Lung (tissue), 12 donors: ENCODE results near the gene SLC25A26. TPM values are rescaled to one million over a fixed set of nuclear protein-coding genes. Genes with fewer than 3 reads are reported as not detected.

Experiments used
- ATAC-seq: fragments of 200-7000 bp; cut with Tn5 transposase; one replicate; pipeline ENCODE4 v1.9.1; 2020; ENCODE audit warnings: moderate number of reproducible peaks; ENCODE audit not compliant: insufficient read depth, low FRiP score
- DNase-seq, 3 donors: peaks; one replicate each; pipeline ENCODE4 v3.0.0-alpha.2; 2013 to 2017
- H3K27ac ChIP-seq, 2 donors: one replicate each; pipeline ENCODE4 v1.5.1; 2013; ENCODE audit warnings: mild to moderate bottlenecking in 2 of 2, moderate library complexity in 2 of 2, control low read depth in 1 of 2, inconsistent platforms in 1 of 2, low read depth in 1 of 2, low read length in 1 of 2
- H3K27me3 ChIP-seq, 3 donors: one replicate each; pipeline ENCODE4 v1.5.1; 2013; ENCODE audit warnings: low read length in 2 of 3; ENCODE audit not compliant: control insufficient read depth in 3 of 3, insufficient read depth in 3 of 3
- H3K36me3 ChIP-seq, 4 donors: one replicate each; pipeline ENCODE4 v1.5.1; 2013; ENCODE audit warnings: low read length in 4 of 4, mild to moderate bottlenecking in 1 of 4, moderate library complexity in 1 of 4; ENCODE audit not compliant: control insufficient read depth in 4 of 4, insufficient read depth in 4 of 4
- H3K4me1 ChIP-seq, 5 donors: one replicate each; pipeline ENCODE4 v1.5.1; 2013; ENCODE audit warnings: low read length in 5 of 5, mild to moderate bottlenecking in 2 of 5, moderate library complexity in 1 of 5; ENCODE audit not compliant: control insufficient read depth in 5 of 5, insufficient read depth in 5 of 5
- H3K4me3 ChIP-seq: one replicate; pipeline ENCODE4 v1.5.1; 2013; ENCODE audit warnings: mild to moderate bottlenecking, control low read depth, moderate library complexity
- H3K9ac ChIP-seq, 2 donors: one replicate each; pipeline ENCODE4 v1.5.1; 2013; ENCODE audit warnings: low read length in 2 of 2, control low read depth in 1 of 2; ENCODE audit not compliant: insufficient read depth in 1 of 2
- H3K9me3 ChIP-seq, 4 donors: one replicate each; pipeline ENCODE4 v1.5.1; 2013; ENCODE audit warnings: low read length in 3 of 4, mild to moderate bottlenecking in 1 of 4, moderate library complexity in 1 of 4; ENCODE audit not compliant: control insufficient read depth in 4 of 4, insufficient read depth in 3 of 4
- WGBS, 2 donors: extraction: QIAGEN DNeasy Blood & Tissue Kit; methylation state at CpG; one replicate each; pipeline ENCODE4 v1.1.7; 2013; 5-methylcytosine and 5-hydroxymethylcytosine counted together
- polyA plus RNA-seq, 2 donors: library from polyadenylated mRNA; stranded (reverse); fragments of 200-250 nt; gene quantifications; one replicate each; pipeline ENCODE4 v1.2.1, GENCODE V29; 2013
- total RNA-seq, 2 donors: library from RNA; depleted of rRNA in 1 of 2; stranded (reverse); fragments of >200 nt in 1 of 2; gene quantifications; one replicate each; pipeline ENCODE4 v1.2.1, GENCODE V29; 2014 to 2021
- TF ChIP-seq, protein P1 (sequence below): IDR thresholded peaks from 2 replicates; pipeline ENCODE4 v1.5.1; 2012; ENCODE audit warnings: mild to moderate bottlenecking; ENCODE audit errors: control extremely low read depth, extremely low read depth
- donor health status: control.
- donor health status: control.
- donor health status: Bipolar disorder and iron deficiency.
- donor health status: healthy.
- donor health status: DM: yes; HTN: yes; CAD: no.

Gene SLC25A26
- total and polyA plus RNA-seq, 4 donors, result 10.4 to 18.0 (median 14.9) TPM

DNA sequence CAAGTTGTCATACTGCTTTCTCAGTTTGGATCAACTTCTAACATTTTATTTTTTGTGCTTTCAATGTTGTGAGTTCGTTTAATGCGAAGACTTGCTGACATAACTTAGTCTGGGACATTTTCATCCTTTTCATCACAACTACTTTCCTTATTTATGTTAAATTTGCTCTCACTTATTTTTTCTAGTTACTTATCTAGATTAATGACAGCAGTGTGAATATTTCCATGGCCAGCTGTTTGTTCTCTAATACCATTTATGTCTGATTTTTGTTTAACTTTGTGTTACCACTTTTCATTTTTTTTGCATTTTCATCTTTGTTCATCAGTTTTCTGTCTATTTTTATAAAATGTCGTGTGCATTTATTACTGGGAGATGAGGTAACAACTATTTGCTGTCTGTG, 6.2 kb downstream of the SLC25A26 start:
- H3K4me1 ChIP-seq, result peaks cover 0 to 16% (median 0%) of the 10 kb centered on the region in 5 donors
- H3K9ac ChIP-seq, result no peak overlapping the region
- no peak overlapping the region for H3K4me3 ChIP-seq
- WGBS, 2 donors, result 79 to 86% methylated on average over 3 of the region's 3 CpGs
- ATAC-seq, result no peak
- peak in 2 of 3 donors; percentile 88 to 89 for DNase-seq
- TF ChIP-seq, protein P1, sequence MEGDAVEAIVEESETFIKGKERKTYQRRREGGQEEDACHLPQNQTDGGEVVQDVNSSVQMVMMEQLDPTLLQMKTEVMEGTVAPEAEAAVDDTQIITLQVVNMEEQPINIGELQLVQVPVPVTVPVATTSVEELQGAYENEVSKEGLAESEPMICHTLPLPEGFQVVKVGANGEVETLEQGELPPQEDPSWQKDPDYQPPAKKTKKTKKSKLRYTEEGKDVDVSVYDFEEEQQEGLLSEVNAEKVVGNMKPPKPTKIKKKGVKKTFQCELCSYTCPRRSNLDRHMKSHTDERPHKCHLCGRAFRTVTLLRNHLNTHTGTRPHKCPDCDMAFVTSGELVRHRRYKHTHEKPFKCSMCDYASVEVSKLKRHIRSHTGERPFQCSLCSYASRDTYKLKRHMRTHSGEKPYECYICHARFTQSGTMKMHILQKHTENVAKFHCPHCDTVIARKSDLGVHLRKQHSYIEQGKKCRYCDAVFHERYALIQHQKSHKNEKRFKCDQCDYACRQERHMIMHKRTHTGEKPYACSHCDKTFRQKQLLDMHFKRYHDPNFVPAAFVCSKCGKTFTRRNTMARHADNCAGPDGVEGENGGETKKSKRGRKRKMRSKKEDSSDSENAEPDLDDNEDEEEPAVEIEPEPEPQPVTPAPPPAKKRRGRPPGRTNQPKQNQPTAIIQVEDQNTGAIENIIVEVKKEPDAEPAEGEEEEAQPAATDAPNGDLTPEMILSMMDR, result no peak
- no peaks in the 10 kb centered on the region for H3K27me3 ChIP-seq
- H3K9me3 ChIP-seq, result no peaks in the 10 kb centered on the region
- H3K27ac ChIP-seq, result no peak overlapping the region
- H3K36me3 ChIP-seq, result peaks cover 0 to 3% (median 0%) of the 10 kb centered on the region in 4 donors

DNA sequence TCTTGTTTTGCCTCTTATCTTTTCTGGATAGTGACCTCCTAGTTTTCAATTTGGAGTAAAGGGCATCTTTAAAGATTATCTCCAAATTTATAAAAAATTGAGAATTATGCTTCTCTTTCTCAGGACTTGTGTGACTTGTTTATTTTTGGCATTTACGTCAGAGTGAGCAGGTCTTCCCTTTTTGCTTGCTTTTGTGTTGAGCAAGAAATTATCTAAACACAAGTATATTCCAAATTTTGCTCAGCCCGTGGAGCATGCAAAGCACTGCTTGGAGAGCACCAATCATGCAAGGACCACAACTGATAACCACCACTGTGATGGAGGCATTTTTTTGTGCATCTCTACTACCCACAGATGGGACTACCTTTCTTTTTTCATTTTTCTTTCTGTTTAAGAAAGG, 7.1 kb downstream of the SLC25A26 start:
- no peak for ATAC-seq
- H3K36me3 ChIP-seq, result peaks cover 0 to 3% (median 0%) of the 10 kb centered on the region in 4 donors
- 40 to 62% methylated on average over 2 of the region's 2 CpGs for WGBS, 2 donors

DNA sequence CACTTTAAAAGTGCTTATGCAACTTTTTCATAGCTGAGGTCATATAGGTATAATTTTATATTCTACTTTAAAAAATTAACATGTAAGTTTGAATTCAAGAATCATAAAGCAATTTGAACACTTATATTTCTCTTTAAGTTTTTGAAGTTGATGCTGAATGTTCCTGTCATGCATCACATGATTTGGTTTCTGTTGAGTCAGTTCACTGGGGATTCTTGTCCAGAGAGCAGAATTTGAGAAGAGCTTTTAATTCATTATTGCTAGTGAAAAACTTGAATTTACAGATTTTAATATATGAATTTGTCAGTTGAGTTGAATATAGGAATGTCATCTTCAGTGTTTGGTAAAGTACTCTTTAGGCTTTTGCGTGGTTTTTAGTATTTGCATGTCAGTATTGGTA, 7.9 kb downstream of the SLC25A26 start:
- Histone ChIP-seq H3K27me3 (no peaks in the 10 kb centered on the region), H3K27ac (no peak overlapping the region), H3K9ac (no peak overlapping the region), H3K36me3 (no peaks in the 10 kb centered on the region), H3K4me3 (no peak overlapping the region), H3K9me3 (no peaks in the 10 kb centered on the region), H3K4me1 (peaks cover 0 to 16% (median 0%) of the 10 kb centered on the region in 5 donors)
- ATAC-seq (no peak), DNase-seq (no peak)
- WGBS, 2 donors, result 97% methylated on average over 1 of the region's 1 CpG
- TF ChIP-seq, protein P1, result no peak

More for the DNA sequence above, 7.1 kb downstream of the SLC25A26 start:
- Histone ChIP-seq H3K27ac (no peak overlapping the region), H3K9me3 (no peaks in the 10 kb centered on the region), H3K4me1 (peaks cover 0 to 16% (median 0%) of the 10 kb centered on the region in 5 donors), H3K27me3 (no peaks in the 10 kb centered on the region), H3K4me3 (no peak overlapping the region), H3K9ac (no peak overlapping the region)
- TF ChIP-seq, protein P1, result no peak
- DNase-seq, result peak in 2 of 3 donors; percentile 38 to 51

DNA sequence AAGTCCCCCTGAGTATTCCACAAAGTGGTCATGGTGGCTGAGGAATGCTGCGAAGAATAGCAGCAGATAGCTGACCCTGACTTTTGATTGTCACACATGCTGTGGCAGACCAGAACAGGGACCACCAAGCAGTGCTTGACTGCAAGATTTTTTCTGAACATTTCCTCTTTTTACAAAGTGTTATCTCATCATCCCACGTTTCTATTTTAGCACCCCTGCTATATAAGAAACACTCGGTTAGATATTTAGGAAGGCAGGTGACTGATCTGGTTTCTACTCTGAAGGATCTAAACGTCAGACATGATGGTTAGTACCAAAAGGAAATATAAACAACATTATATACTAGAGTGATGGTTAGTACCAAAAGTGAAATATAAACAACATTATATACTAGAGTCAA, 9.1 kb downstream of the SLC25A26 start:
- WGBS, 2 donors, result 32 to 49% methylated on average over 4 of the region's 4 CpGs
- H3K4me3 ChIP-seq, result no peak overlapping the region
- H3K36me3 ChIP-seq, result no peaks in the 10 kb centered on the region
- H3K27ac ChIP-seq, result no peak overlapping the region
- H3K9me3 ChIP-seq, result no peaks in the 10 kb centered on the region
- TF ChIP-seq, protein P1, result no peak
- peaks cover 0 to 16% (median 0%) of the 10 kb centered on the region in 5 donors for H3K4me1 ChIP-seq
- no peaks in the 10 kb centered on the region for H3K27me3 ChIP-seq
- DNase-seq, result no peak
- H3K9ac ChIP-seq, result no peak overlapping the region
- ATAC-seq, result no peak
